PC-3 (cell line): ENCODE results near the gene HLA-DPA1.

Experiments used
- EZH2 ChIP-seq: fragments of 300-600 bp; sonication (generic); IDR thresholded peaks from one replicate; pipeline ENCODE4 v1.6.1; 2017; ENCODE audit warnings: antibody characterized with exemption, mild to moderate bottlenecking, low read length; ENCODE audit not compliant: unreplicated experiment
- TF ChIP-seq, protein P1 (sequence below): fragments of 300-600 bp; sonication (generic); conservative IDR thresholded peaks from 2 replicates; pipeline ENCODE4 v1.5.1; 2017; ENCODE audit warnings: antibody characterized with exemption, low read depth, mild to moderate bottlenecking, low read length

DNA sequence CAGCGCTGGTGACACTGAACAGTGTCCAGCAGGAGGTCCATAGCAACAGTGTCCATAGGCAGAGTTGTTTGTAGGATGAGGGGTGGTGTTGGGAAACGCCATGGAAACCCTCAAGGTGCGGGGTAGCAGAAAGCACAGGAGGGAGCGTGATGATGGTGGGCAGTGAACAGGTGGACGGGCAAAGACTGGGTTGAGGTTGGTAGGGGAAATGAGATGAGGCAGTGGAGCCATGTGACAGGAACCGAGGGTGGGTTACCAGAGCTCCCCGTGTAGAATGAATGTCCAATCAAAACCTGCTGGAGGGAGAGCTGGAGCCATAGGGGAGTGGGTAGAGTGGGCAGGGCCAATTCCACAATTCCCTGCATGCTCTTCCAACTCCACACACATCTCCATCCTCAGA is 40.3 kb upstream of the HLA-DPA1 start:
- TF ChIP-seq EZH2, result no peak
- TF ChIP-seq, protein P1, sequence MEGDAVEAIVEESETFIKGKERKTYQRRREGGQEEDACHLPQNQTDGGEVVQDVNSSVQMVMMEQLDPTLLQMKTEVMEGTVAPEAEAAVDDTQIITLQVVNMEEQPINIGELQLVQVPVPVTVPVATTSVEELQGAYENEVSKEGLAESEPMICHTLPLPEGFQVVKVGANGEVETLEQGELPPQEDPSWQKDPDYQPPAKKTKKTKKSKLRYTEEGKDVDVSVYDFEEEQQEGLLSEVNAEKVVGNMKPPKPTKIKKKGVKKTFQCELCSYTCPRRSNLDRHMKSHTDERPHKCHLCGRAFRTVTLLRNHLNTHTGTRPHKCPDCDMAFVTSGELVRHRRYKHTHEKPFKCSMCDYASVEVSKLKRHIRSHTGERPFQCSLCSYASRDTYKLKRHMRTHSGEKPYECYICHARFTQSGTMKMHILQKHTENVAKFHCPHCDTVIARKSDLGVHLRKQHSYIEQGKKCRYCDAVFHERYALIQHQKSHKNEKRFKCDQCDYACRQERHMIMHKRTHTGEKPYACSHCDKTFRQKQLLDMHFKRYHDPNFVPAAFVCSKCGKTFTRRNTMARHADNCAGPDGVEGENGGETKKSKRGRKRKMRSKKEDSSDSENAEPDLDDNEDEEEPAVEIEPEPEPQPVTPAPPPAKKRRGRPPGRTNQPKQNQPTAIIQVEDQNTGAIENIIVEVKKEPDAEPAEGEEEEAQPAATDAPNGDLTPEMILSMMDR, result no peak
